Activated naive CD4-positive, alpha-beta T cell treated with anti-CD3 and anti-CD28 coated beads, Interleukin-2, amount 50 U/mL, for 24 hours (primary cell): Measurements from ENCODE around the gene CCPG1.
A peak's percentile ranks its signal among the peaks of the same experiment; 100 is the strongest.
"Not testable (repeated sequence)": the region's sequence is repeated elsewhere in the genome, so short reads cannot be mapped to it uniquely, and the experiment has no call there.

Source experiments
- H3K27ac Mint-ChIP-seq: one replicate; pipeline ENCODE4 v1.8.0; 2021; ENCODE audit warnings: mild to moderate bottlenecking, mixed read lengths
- H3K27me3 Mint-ChIP-seq: one replicate; pipeline ENCODE4 v1.8.0; 2021; ENCODE audit warnings: mixed read lengths
- H3K36me3 Mint-ChIP-seq: one replicate; pipeline ENCODE4 v1.8.0; 2021; ENCODE audit warnings: mixed read lengths
- H3K4me1 Mint-ChIP-seq: one replicate; pipeline ENCODE4 v1.8.0; 2021; ENCODE audit warnings: mixed read lengths
- H3K4me3 Mint-ChIP-seq: one replicate; pipeline ENCODE4 v1.8.0; 2021; ENCODE audit warnings: mild to moderate bottlenecking, mixed read lengths
- H3K9me3 Mint-ChIP-seq: one replicate; pipeline ENCODE4 v1.8.0; 2021; ENCODE audit warnings: mixed read lengths

CCPG1 gene, protein sequence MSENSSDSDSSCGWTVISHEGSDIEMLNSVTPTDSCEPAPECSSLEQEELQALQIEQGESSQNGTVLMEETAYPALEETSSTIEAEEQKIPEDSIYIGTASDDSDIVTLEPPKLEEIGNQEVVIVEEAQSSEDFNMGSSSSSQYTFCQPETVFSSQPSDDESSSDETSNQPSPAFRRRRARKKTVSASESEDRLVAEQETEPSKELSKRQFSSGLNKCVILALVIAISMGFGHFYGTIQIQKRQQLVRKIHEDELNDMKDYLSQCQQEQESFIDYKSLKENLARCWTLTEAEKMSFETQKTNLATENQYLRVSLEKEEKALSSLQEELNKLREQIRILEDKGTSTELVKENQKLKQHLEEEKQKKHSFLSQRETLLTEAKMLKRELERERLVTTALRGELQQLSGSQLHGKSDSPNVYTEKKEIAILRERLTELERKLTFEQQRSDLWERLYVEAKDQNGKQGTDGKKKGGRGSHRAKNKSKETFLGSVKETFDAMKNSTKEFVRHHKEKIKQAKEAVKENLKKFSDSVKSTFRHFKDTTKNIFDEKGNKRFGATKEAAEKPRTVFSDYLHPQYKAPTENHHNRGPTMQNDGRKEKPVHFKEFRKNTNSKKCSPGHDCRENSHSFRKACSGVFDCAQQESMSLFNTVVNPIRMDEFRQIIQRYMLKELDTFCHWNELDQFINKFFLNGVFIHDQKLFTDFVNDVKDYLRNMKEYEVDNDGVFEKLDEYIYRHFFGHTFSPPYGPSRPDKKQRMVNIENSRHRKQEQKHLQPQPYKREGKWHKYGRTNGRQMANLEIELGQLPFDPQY

DNA sequence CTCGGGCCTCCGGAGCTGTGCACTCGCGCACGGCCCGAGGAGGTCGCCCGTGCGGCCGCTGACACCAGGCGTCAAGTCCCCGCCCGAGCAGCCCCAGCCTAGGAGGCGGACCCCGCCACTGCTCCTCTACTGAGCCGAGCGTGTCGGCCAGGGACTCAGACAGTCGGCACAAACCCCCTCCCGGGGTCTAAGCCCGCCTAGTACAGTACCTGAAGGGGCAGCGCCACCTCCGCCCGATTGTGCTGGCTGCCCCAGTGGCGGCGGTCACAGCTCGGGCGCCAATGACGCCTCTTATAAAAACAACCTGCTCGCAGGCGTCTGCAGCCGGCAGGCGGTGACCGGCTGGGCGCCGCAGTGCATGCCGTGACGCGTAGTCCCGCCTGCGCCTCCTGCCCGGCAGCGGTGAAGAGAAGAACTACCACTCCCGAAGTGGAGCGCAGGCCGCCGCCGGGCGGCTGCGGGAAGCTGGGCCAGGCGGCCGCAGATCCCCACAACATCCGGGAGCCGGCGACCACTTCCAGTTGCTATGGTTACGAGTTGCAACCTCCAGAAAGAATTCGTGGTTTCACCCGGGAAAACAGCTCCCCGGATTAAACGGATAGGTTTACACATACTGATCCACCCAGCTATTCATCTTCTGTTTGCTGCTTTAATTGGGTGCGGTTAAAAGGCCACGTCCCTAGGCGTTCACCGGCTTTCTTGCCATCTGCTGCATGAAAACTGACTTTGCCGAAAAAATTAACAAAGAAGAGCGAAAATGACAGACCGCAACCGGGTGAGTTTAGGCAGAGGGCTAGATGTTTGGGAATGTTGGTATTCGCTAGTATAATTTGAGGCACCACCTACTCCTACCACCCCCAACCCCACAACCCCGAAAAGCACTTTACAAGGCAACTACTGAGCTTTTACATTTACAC is at the start of gene CCPG1, which contains the start of gene PIERCE2:
Gene CCPG1, minus strand, starts transcription at position 348 of the 917 bp plus-strand sequence. CDS start 18,935 bp downstream, outside the sequence.
Gene PIERCE2, plus strand, starts transcription at position 484 of the 917 bp plus-strand sequence. Its CDS starts 274 bp downstream, at position 758.
- Mint-ChIP-seq H3K4me3 (peak within 1 kb of the TSS; percentile 95), H3K36me3 (no peaks in the 10 kb centered on the region), H3K9me3 (no peaks in the 10 kb centered on the region), H3K27ac (peak within 1 kb of the TSS; percentile 86), H3K4me1 (peaks cover 26% of the 10 kb centered on the region), H3K27me3 (no peaks in the 10 kb centered on the region)

DNA sequence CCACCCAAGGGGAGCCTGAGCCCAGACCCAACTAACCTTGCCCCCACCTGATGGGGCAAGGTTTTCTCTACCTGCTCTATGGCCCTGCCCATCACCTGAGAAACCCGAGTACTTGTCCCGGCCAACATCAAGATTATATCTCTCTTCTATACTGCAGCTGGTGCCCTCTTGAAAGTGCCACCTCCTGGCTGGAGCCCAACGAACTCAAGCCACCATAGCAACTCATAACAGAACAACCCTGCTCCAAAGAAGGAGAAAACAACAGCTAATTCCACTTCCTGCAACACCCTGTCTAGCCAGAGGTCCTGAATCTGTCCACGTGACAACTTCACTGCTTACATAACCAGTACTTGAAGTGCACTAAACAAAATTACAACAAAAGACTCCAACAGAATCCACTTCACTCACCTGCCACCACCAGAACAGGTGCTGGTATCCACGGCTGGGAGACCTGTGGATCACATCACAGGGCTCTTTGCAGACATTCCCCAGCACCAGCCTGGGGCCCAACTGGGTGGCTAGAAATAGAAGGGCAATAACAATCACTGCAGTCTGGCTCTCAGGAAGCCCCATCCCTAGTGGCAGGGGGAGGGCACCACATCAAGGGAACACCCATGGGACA is 49.4 kb upstream of the CCPG1 start:
- Mint-ChIP-seq H3K27me3 (peaks cover 5% of the 10 kb centered on the region), H3K4me3 (no peak overlapping the region), H3K36me3 (peaks cover 2% of the 10 kb centered on the region), H3K27ac (no peak overlapping the region), H3K9me3 (peaks cover 4% of the 10 kb centered on the region), H3K4me1 (no peaks in the 10 kb centered on the region)

DNA sequence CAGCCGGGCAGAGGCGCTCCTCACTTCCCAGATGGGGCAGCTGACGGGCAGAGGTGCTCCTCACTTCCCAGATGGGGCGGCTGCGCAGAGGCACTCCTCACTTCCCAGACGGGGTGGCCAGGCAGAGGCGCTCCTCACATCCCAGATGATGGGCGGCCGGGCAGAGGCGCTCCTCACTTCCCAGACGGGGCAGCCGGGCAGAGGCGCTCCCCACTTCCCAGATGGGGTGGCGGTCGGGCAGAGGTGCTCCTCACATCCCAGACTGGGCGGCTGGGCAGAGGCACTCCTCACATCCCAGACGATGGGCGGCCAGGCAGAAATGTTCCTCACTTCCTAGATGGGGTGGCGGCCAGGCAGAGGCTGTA is 38.9 kb upstream of the CCPG1 start:
- not testable (repeated sequence) for H3K36me3 Mint-ChIP-seq, H3K27me3 Mint-ChIP-seq, H3K4me1 Mint-ChIP-seq, H3K9me3 Mint-ChIP-seq, H3K4me3 Mint-ChIP-seq, H3K27ac Mint-ChIP-seq

DNA sequence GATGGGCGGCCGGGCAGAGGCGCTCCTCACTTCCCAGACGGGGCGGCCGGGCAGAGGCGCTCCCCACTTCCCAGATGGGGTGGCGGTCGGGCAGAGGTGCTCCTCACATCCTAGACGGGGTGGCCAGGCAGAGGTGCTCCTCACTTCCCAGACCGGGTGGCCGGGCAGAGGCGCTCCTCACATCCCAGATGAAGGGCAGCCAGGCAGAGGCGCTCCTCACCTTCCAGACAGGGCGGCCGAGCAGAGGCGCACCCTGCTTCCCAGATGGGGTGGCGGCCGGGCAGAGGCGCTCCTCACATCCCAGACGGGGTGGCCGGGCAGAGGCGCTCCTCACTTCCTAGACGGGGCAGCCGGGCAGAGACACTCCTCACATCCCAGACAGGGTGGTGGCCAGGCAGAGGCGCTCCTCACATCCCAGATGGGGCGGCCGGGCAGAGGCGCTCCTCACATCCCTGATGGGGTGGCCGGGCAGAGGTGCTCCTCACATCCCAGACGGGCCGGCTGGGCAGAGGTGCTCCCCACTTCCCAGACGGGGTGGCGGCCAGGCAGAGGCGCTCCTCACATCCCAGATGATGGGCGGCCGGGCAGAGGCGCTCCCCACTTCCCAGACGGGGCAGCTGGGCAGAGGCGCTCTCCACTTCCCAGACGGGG is 38.3 kb upstream of the CCPG1 start:
- not testable (repeated sequence) for H3K27me3 Mint-ChIP-seq, H3K4me1 Mint-ChIP-seq, H3K4me3 Mint-ChIP-seq, H3K36me3 Mint-ChIP-seq, H3K9me3 Mint-ChIP-seq, H3K27ac Mint-ChIP-seq

DNA sequence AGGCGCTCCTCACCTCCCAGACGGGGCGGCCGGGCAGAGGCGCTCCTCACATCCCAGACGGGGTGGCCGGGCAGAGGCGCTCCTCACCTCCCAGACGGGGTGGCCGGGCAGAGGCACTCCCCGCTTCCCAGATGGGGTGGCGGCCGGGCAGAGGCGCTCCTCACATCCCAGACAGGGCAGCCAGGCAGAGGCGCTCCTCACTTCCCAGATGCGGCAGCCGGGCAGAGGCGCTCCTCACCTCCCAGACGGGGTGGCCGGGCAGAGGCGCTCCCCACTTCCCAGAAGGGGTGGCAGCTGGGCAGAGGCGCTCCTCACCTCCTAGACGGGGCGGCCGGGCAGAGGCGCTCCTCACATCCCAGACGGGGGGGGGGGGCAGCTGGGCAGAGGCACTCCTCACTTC is 37.8 kb upstream of the CCPG1 start:
- H3K4me1 Mint-ChIP-seq, H3K27me3 Mint-ChIP-seq, H3K4me3 Mint-ChIP-seq, H3K9me3 Mint-ChIP-seq, H3K27ac Mint-ChIP-seq, H3K36me3 Mint-ChIP-seq: not testable (repeated sequence)

DNA sequence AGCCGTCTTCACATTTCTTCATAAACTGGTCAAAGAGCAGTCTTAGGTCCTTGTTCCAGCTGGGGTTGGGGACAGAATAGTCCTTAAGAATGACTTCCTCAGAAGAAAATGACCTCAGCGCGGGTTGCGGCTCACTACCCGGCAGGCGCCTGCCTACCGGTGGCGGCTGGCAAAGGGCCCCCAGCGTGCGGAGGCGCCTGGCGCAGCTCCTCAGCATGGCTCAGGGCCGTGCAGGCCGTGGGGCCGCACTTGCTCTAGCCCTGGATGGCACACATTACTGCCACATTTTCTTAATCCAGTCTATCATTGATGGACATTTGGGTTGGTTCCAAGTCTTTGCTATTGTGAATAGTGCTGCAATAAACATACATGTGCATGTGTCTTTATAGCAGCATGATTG is 35.0 kb upstream of the CCPG1 start:
- not testable (repeated sequence) for H3K27me3 Mint-ChIP-seq, H3K4me3 Mint-ChIP-seq, H3K4me1 Mint-ChIP-seq, H3K9me3 Mint-ChIP-seq, H3K27ac Mint-ChIP-seq, H3K36me3 Mint-ChIP-seq

DNA sequence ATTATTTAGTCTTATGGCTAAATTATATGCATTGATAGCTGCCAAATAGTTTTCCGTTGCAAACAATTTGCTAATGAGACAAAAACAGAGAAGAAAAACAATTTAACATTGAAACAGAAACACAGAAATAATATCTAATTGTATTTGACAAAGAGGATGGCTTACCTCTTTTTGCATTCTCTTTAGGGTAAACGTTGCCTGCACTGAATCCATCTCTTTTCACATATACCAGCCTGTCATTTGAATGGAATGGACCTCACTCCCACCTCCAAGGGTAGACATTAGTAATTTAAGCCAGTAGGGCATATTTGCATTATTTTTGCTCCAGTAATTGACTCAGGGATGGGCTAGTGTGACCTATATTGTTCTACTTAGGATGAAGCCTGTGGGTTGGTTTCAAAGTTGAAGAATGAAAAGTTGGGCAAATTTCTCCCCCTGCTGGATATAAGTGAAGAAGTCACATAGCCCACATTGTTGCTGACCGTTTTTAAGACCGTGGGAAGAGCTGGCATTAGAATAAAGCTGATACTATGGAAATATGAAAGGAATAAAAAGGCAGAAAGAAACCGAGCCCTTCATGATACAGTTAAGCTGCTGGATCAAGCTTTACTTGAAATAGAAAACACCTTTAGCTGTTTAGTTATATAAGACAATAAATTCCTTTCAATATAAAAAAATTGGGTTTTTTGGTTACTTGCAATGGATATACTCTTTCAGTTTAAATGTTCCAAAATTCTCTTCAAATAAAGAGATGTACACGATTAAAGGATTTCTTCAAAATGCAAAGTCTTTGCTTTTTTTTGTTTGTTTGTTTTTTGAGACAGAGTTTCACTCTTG is 27.0 kb upstream of the CCPG1 start:
- H3K9me3 Mint-ChIP-seq, result no peaks in the 10 kb centered on the region
- H3K27me3 Mint-ChIP-seq, result no peaks in the 10 kb centered on the region
- peaks cover 5% of the 10 kb centered on the region for H3K4me1 Mint-ChIP-seq

DNA sequence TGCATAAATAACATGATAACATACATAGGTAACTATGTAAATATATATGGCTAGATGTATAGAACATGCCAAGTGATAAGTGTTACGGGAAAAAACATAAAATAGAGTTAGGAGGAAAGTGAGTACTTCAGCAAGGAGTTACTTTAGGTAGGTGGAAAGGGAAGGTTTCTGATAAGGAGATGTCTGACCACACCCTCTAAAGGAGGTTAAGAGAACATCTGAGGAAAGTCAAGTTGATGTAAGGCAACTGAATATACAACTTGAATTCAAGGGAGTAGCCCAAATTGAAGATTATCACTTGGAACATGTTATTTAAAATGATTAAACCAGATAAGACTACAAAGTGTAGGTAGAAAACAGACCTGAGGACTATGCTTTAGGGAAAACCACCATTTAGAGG is 13.9 kb upstream of the CCPG1 start:
- Mint-ChIP-seq H3K27ac (no peak overlapping the region), H3K36me3 (no peaks in the 10 kb centered on the region), H3K4me3 (no peak overlapping the region), H3K4me1 (no peaks in the 10 kb centered on the region), H3K27me3 (no peaks in the 10 kb centered on the region), H3K9me3 (no peaks in the 10 kb centered on the region)

More for the DNA sequence above, 27.0 kb upstream of the CCPG1 start:
- H3K36me3 Mint-ChIP-seq, result no peaks in the 10 kb centered on the region
- no peak overlapping the region for H3K27ac Mint-ChIP-seq
- no peak overlapping the region for H3K4me3 Mint-ChIP-seq

DNA sequence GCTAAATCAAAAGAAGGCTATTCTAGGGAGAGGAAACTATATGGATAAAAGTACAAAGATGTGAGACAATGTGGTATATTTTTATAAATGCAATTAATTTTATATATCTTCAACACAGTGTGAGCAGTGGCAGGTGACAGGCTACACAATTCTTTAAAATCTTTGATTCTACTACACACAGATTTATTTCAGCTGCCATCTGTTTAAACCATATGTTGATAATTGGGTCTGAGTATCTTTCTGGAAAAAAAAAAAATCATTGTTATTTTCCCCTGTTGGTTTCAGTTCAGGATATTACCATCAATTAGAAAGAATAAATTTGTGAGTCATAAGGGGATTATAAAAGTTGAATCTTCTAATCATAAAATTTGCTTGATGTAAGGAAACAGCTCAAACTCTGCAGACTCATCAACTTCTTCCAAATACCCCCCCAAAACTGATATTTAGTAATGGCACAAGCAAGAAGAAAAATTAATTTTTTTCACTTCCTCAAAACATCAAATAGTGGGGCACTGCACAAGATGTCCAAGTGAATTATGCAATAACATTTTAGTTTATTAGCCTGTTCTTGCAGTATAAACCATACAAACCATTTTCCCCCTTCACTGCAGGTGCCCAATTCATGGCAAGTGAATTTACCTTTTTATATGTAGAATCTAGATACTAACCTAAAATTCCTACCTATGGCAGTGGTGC is 12.2 kb upstream of the CCPG1 start:
- Mint-ChIP-seq H3K27ac (no peak overlapping the region), H3K36me3 (no peaks in the 10 kb centered on the region), H3K4me3 (no peak overlapping the region), H3K4me1 (no peaks in the 10 kb centered on the region), H3K9me3 (no peaks in the 10 kb centered on the region), H3K27me3 (no peaks in the 10 kb centered on the region)

DNA sequence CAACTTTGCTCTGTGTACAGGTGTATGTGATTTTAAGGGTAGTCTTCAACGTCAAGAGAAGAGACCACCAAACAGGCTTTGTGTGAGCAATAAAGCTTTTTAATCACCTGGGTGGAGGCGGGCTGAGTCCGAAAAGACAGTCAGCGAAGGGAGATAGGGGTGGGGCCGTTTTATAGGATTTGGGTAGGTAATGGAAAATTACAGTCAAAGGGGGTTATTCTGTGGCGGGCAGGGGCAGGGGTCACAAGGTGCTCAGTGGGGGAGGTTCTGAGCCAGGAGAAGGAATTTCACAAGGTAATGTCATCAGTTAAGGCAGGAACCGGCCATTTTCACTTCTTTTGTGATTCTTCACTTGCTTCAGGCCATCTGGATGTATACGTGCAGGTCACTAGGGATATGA is 9.5 kb upstream of the CCPG1 start:
- H3K4me3 Mint-ChIP-seq, H3K27me3 Mint-ChIP-seq, H3K36me3 Mint-ChIP-seq, H3K4me1 Mint-ChIP-seq, H3K9me3 Mint-ChIP-seq, H3K27ac Mint-ChIP-seq: not testable (repeated sequence)

DNA sequence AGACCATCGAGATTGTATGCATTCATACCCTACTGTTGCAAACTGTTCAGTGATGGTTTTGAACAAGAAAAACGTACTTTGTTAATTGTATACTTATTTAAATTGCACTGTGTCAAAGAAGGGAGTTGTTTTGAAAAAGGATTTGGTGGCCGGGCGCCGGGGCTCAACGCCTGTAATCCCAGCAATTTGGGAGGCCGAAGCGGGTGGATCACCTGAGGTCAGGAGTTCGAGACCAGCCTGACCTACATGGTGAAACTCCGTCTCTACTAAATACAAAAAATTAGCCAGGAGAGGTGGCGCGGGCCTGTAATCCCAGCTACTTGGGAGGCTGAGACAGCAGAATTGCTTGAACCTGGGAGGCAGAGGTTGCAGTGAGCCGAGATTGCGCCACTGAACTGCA is 817 bp upstream of the CCPG1 start:
- peaks cover 19% of the 10 kb centered on the region for H3K4me1 Mint-ChIP-seq
- H3K27me3 Mint-ChIP-seq, result not testable (repeated sequence)

DNA sequence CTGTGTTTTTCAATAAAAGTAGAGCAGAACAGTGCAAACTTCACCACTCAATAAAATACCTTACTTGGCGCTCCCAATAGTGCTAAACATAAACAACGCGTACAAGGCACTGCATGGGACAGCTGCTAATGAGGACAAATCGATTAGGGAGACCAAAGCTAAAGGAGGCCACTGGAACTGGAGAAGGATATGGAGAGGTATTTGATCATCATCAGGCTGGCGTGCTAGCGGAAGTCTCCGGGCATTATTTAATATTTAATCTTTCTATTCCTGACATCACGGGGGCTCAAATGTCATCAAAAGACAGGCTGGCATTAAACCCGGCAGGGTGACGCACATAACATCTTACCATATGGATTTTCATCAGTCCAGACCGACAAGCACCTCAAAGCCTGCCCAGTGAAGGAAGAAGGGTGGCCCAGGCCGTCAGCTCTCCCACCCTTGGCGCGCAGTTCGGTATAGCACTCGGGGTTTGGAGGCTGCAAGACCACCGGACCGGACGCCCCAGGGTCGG is 604 bp downstream of the CCPG1 start:
- peaks cover 33% of the 10 kb centered on the region for H3K4me1 Mint-ChIP-seq
- no peaks in the 10 kb centered on the region for H3K27me3 Mint-ChIP-seq
- H3K27ac Mint-ChIP-seq, result peak overlapping the region; percentile 86
- no peaks in the 10 kb centered on the region for H3K9me3 Mint-ChIP-seq
- peak overlapping the region; percentile 95 for H3K4me3 Mint-ChIP-seq
- H3K36me3 Mint-ChIP-seq, result no peaks in the 10 kb centered on the region

More for the DNA sequence above, 817 bp upstream of the CCPG1 start:
- not testable (repeated sequence) for H3K27ac Mint-ChIP-seq, H3K36me3 Mint-ChIP-seq, H3K9me3 Mint-ChIP-seq
- H3K4me3 Mint-ChIP-seq, result peak overlapping the region; percentile 95

DNA sequence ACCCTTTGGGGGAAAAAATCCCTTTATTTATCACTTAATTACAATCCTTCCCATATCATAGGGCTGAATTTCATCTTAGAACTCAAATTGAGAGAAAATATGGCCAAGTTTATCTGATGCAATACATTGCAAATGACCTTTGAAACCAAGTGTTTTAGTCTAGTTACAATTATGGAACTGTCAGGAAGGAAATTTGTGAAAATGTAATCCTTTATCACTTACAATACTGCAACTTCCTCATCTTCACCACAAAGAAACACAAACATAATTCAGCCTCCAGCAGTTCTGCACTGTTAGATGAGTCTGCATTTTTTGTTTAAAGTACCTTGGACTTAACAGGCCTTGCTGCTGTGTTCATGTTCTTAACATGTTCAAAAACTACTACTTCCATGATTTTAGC is 4.6 kb downstream of the CCPG1 start:
- Mint-ChIP-seq H3K9me3 (no peaks in the 10 kb centered on the region), H3K4me3 (no peak overlapping the region), H3K27me3 (no peaks in the 10 kb centered on the region), H3K27ac (peak overlapping the region; percentile 66), H3K4me1 (peaks cover 45% of the 10 kb centered on the region), H3K36me3 (peaks cover 4% of the 10 kb centered on the region)
